NCI-H1436 (cell line): ENCODE measurements around the gene ZHX3.

Experiments
- DNase-seq: peaks from one replicate; lab custom pipeline; 2025; lab: John Stamatoyannopoulos, UW

ZHX3 gene

GRCh38 chr20:41187668-41188067 is 129.9 kb downstream of the ZHX3 start:
- DNase-seq, result no peak

- DNase-seq, result no peak
These were observed 132.3 kb downstream of the ZHX3 start for GRCh38 chr20:41185013-41185757.

GRCh38 chr20:41183831-41184230 is 133.7 kb downstream of the ZHX3 start:
- DNase-seq, result no peak

GRCh38 chr20:41183391-41183790 is 134.1 kb downstream of the ZHX3 start:
- no peak for DNase-seq

DNA sequence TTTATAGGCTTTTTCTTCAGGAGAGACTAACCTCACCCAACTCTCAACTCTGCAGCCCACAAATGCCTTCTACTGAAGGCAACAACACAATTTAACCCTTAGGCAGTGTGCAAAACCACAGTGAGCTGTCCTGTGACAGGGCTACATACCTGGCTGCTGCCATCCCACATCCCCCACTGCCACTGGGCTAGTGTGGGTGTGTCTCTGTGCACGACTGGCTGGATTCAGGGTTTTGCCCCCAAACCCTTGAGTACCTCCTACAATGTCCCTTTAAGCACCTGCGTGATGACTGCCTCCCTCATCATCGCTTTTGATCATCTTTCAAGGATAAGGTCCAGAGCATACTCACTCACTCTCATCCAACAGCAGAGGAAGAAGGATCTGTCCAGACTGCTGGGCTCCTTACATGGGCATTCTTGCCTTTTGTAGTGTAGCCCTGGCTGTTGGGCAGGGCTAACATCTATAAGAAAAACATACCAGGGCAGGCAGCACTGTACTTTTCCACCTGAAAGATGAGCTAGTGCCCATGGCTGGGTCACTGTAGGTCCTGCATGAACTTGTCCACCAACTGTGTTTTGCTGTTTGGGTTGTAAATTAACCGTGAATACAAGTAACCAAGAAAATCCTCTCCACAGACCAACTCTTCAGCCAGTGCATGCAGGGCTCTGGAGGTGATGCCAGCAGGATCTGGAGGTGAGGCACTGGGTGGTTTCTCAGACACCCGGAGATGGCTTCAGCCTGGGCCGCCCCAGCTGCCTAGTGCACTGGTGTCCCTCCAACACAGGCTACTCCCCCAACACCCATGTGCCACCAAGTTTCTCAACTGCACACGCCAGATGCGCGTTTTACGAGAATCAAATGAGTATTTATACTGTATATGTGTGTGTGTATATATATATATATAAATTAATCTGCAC is 135.0 kb downstream of the ZHX3 start:
- DNase-seq, result no peak

DNA sequence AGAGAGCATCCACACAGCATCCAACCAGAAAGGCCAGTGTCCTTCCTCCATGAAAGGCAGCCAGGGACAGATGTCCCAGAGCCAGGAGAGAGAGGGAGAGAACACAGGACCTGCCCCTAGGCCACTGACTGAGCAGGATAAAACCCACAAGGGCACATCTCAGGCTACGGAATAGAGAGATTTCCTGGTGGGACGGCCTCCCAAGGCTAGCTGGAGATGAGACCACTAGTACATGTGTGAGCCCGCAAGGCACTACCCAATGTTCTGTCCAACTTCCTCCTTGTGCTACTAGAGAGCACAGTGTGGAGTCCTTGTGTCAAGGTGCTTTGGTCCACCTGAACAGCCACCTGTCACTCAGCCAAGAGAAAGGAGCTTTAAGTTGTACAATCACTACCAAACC is 136.0 kb downstream of the ZHX3 start:
- DNase-seq, result no peak

GRCh38 chr20:41180599-41181333 is 136.8 kb downstream of the ZHX3 start:
- DNase-seq, result no peak

DNA sequence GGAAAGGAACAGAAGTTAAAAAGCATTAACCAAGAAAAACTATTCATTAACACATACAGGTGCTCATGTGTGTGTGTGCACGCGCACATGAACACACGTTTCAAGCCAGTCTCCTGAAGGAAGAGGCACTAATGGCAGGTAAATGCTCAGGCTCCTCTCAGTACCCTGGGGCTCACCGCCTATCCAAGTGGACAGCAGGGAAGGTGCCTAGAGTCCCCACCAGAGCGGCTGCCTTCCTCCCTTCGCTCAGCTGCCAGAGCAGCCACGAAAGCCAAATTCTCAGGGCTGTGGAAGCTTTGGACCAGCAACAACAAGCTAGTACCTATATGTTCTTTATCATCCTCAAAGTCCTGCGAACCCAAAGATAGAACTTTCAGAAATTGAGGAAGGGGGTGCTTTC is 137.6 kb downstream of the ZHX3 start:
- DNase-seq, result no peak

DNA sequence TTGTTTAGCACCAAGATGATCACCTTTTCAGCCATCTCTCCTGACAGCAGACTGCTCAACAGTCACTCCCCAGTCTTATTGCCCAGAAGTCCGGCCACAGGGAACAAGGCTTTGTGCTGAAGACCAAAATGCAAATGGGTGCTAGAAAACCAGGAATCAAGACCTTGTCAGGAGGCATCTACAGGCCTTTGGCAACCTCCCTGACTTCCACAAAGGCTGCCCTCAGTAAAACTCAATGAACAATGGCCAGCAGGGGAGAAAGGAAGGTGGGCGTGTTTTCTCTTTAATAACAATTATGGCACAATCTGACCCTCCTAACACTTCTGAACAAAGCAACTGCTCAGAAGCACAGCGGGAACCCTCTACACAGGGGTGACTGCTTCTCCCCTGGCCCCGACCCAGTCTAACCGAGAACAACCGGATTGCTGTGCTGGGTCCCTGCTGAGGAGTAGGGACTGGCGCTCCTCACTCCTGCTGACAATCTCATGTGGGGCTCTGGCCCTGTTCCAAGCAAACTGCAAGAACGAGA is 138.6 kb downstream of the ZHX3 start:
- DNase-seq, result no peak

DNA sequence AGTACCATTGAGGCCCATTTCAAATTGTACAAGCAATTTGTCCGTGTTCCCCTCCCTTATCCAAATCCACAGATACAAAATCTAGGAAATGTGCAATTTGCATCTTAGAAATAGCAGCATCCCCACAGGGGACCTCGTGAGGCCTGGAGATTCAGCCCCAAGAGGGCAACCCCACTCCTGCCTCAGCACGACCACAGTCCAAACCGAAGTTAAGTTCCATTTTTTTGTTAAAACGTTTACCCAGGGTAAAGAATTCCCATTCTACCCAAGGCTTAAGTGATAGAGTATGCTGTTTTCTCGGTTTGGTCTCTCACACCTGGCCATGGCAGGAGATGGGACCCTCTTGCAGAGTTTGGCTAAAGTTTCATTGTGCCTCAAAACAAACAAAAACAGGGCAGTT is 139.0 kb downstream of the ZHX3 start:
- no peak for DNase-seq

GRCh38 chr20:41177636-41178035 is 139.9 kb downstream of the ZHX3 start:
- no peak for DNase-seq

DNA sequence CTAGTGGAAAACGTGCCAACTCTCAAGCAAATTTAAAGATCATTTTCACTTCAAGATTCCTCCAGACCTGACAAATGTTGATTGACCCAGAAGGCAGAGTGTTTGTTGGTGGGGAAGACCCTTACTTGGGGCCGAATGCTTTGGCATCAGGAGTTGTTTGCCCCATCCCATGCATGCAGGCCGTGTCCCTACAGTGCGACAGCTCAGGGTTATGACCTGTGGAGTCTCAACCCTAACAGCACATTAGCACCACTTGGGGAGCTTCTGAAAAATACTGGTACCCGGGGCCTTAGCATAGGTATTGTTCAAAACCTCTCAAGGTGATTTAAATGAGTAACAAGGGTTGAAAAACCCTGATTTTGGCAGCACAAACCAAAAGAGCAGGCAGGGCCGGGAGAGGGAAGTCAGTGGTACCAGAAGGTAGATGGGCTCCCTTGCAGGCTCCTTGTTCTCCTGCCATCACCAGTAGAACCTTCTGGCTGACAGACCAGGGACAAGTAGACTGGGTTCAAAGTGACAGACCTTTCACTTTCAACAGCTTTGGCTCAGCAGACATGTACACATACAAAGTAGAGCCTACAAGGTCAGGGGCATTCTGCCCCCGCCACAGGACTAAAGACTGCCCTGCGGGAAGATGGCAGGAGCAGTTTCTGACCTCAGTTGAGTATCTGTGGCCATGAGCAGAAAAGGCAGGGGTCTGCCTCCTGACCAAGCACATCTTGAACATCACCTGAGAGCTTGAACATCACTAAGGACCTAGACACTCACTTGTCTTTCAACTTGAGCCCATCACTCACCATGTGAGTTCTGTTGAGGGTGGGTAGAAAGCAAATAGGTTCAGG is 140.6 kb downstream of the ZHX3 start:
- DNase-seq, result no peak

GRCh38 chr20:41175727-41176330 is 141.7 kb downstream of the ZHX3 start:
- DNase-seq, result no peak

DNA sequence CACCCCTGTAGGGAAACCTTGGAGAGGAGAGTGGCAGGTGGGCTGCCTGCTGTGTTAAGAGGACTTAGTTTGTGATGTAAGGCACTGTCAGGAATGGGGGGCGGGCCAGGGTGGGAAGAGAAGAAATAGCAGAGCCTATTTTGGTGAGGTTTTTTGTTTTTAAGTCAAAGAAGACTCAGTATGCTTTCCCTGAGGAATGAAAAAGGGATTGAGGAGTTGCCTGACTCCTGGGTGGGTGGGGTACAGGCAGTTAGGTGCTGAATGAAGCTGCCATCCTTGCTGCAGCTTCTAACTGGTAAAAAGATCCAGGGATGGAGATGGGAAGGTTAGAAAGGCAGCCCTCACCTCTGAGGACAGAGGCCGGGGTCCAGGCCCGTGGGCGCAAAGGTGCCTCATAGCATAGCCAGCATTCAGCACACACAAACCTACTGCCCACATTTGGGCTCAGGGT is 142.3 kb downstream of the ZHX3 start:
- no peak for DNase-seq

DNA sequence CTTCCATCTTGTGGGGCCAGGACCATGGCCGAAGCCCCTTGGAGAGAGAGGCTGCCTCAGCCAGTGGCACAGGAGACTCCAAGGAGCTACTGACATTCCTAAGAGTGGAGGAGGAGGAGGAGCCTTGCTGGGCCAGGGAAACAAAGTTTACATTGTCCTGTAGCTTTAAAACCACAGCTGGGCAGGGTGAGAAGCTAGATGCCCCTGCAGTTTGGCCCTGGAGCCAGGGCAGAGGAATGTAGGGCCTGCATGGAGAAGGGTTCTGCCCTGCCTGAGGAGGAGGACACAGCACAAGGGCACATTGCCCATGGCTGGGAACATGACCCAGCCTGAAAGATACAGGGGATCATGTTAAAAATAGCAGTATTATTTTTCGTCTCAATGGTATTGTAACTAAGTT is 142.7 kb downstream of the ZHX3 start:
- no peak for DNase-seq

DNA sequence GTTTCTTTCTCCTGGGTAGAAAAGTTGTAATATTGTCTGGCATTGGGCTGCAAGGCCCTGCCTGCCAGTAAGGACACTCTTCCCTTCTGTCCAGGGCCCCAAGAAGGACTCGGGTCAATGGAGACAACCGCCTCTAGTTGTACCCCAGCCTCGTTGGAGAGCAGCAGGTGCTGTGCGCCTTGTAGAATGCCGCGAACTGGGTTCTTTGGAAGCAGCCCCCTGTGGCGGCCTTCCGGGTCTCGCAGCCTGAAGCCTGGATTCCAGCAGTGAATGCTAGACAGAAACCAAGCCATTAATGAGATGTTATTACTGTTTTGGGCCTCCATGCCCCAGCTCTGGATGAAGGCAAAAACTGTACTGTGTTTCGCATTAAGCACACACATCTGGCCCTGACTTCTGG is 143.2 kb downstream of the ZHX3 start:
- no peak for DNase-seq

DNA sequence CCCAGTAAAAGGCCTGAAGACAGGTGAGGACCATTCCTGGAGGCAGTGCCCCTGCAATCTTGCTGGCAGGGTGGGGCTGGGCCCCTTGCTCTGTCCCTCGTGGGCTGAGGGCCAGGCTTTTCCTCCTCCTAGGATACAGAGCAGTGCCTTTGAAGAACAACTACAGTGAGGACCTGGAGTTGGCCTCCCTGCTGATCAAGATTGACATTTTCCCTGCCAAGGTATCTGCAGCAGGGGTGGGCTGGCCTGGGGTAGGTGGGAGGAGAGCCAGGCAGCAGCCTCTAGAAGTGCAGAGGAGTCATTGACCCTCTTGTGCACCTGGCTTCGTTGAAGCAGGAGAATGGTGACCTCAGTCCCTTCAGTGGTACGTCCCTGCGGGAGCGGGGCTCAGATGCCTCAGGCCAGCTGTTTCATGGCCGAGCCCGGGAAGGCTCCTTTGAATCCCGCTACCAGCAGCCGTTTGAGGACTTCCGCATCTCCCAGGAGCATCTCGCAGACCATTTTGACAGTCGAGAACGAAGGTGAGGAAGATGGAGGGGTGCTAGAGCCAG is 143.7 kb downstream of the ZHX3 start:
- DNase-seq, result no peak

GRCh38 chr20:41173161-41173721 is 144.3 kb downstream of the ZHX3 start:
- peak; percentile 47 for DNase-seq

DNA sequence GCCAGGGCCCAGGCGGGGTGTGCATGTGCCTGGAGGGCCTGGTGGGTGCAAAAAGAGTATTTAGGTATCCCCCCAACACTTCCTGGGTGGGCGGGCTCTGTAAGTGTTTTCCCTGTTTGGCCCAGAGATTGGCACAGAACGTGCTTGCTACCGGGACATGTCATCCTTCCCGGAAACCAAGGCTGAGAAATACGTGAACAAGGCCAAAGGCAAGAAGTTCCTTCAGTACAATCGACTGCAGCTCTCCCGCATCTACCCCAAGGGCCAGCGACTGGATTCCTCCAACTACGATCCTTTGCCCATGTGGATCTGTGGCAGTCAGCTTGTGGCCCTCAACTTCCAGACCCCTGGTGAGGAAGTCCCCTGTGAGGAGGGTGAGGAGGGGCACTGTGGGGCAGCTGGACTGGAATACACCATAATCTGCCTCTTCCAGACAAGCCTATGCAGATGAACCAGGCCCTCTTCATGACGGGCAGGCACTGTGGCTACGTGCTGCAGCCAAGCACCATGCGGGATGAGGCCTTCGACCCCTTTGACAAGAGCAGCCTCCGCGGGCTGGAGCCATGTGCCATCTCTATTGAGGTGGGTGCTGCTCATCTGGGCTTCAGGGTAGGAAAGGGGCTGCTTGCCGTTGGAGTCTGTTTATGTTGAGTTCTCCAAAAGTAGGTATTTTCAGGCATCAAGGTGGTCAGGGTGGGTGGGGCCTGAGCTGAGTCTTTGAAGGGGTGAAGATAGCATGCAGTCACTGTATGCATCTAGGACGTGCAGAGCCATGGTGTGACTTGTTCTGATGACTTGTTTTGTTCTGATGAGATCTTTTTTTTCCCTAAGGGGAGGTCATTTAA is 145.0 kb downstream of the ZHX3 start:
- no peak for DNase-seq
